Esophagus squamous epithelium (tissue), 5 donors: Measurements from ENCODE around the gene GSTM5. TPM values are rescaled to one million over a fixed set of nuclear protein-coding genes. Genes with fewer than 3 reads are reported as not detected.
A peak's percentile ranks its signal among the peaks of the same experiment; 100 is the strongest.
"Not testable (repeated sequence)": the region's sequence is repeated elsewhere in the genome, so short reads cannot be mapped to it uniquely, and the experiment has no call there.

Experiments used
- DNase-seq: peaks from one replicate; lab custom pipeline; 2025; lab: John Stamatoyannopoulos, UW
- H3K27ac ChIP-seq, 4 donors: fragments of 200-600 bp; sonication (generic); one replicate each; pipeline ENCODE4 v1.5.1; 2016 to 2019; ENCODE audit warnings: mild to moderate bottlenecking in 1 of 4
- H3K27me3 ChIP-seq, 4 donors: fragments of 200-600 bp; sonication (generic); 1 replicate in 3 of 4; 2 replicates in 1 of 4; pipeline versions ENCODE4 v1.5.1 to v1.6.0; 2017 to 2021; ENCODE audit warnings: antibody characterized with exemption in 1 of 4
- H3K36me3 ChIP-seq, 3 donors: fragments of 200-600 bp; sonication (generic); one replicate each; pipeline ENCODE4 v1.5.1; 2016 to 2019
- H3K4me1 ChIP-seq, 3 donors: fragments of 200-600 bp; sonication (generic); one replicate each; pipeline ENCODE4 v1.5.1; 2017 to 2019
- H3K4me3 ChIP-seq, 4 donors: fragments of 200-600 bp; sonication (generic); 1 replicate in 3 of 4; 2 replicates in 1 of 4; pipeline ENCODE4 v1.5.1; 2016 to 2019; ENCODE audit warnings: mild to moderate bottlenecking in 2 of 4, moderate library complexity in 1 of 4
- H3K9me3 ChIP-seq, 3 donors: fragments of 200-600 bp; sonication (generic); one replicate each; pipeline ENCODE4 v1.5.1; 2016 to 2019
- CTCF ChIP-seq, 6 experiments: fragments of 450-650 bp in 4 of 6; fragments of 200-600 bp in 2 of 6; sonication (generic) in 2 of 6; IDR thresholded peaks; one replicate each; pipeline ENCODE4 v1.5.1; 2016 to 2019; ENCODE audit warnings: antibody characterized with exemption in 6 of 6, mild to moderate bottlenecking in 4 of 6, moderate library complexity in 4 of 6
- POLR2A ChIP-seq, 4 donors: fragments of 450-650 bp; IDR thresholded peaks; one replicate each; pipeline ENCODE4 v1.6.1; 2017; ENCODE audit warnings: antibody characterized with exemption in 4 of 4, mild to moderate bottlenecking in 4 of 4, moderate library complexity in 3 of 4
- WGBS, 2 donors: methylation state at CpG; one replicate each; pipeline ENCODE4 v1.1.5; 2018; 5-methylcytosine and 5-hydroxymethylcytosine counted together
- intact Hi-C: fragments of 100-400 bp; cut with DNase I; formaldehyde crosslinking; loops from one replicate; pipeline ENCODE4 v1.15.0; 2022
- total RNA-seq, 4 donors: library from RNA; depleted of rRNA; stranded (reverse); fragments of >200 nt; gene quantifications; one replicate each; pipeline ENCODE4 v1.1.0, GENCODE V29; 2016
- donor health status: DM: yes; HTN: yes; CAD: no.

The GSTM5 gene
- total RNA-seq, 4 donors from 2014 or later, result 2.2 to 4.6 TPM; not detected in 2

GRCh38 chr1:109704173-109704572 lies 7.9 kb upstream of the GSTM5 start:
- WGBS, 2 donors, result 71 to 83% methylated on average over 8 of the region's 8 CpGs
- DNase-seq, result no peak

GRCh38 chr1:109705411-109705810 lies 6.6 kb upstream of the GSTM5 start:
- intact Hi-C loops, result no loop called here
- DNase-seq, result no peak
- H3K9me3 ChIP-seq, result peaks cover 0 to 26% (median 0%) of the 10 kb centered on the region in 3 donors
- no peaks in the 10 kb centered on the region for H3K4me1 ChIP-seq
- 79 to 83% methylated on average over 4 of the region's 4 CpGs for WGBS, 2 donors
- H3K36me3 ChIP-seq, result no peaks in the 10 kb centered on the region
- no peak overlapping the region for H3K27ac ChIP-seq
- TF ChIP-seq POLR2A (IDR thresholded peaks at IDR 0.05), result no peak
- TF ChIP-seq CTCF (IDR thresholded peaks at IDR 0.05), result no peak
- no peaks in the 10 kb centered on the region for H3K27me3 ChIP-seq
- H3K4me3 ChIP-seq, result no peak overlapping the region

More at GRCh38 chr1:109704173-109704572, 7.9 kb upstream of the GSTM5 start:
- Histone ChIP-seq H3K4me1 (no peaks in the 10 kb centered on the region), H3K36me3 (no peaks in the 10 kb centered on the region), H3K27ac (no peak overlapping the region), H3K4me3 (no peak overlapping the region), H3K9me3 (peaks cover 0 to 23% (median 0%) of the 10 kb centered on the region in 3 donors), H3K27me3 (no peaks in the 10 kb centered on the region)
- intact Hi-C loops, result no loop called here
- TF ChIP-seq POLR2A (IDR thresholded peaks at IDR 0.05), result no peak
- TF ChIP-seq CTCF (IDR thresholded peaks at IDR 0.05), result no peak

- H3K36me3 ChIP-seq, H3K27me3 ChIP-seq, intact Hi-C loops, H3K4me1 ChIP-seq, DNase-seq, H3K4me3 ChIP-seq, H3K27ac ChIP-seq: not testable (repeated sequence)
- peaks cover 0 to 16% (median 0%) of the 10 kb centered on the region in 3 donors for H3K9me3 ChIP-seq
- WGBS, 2 donors, result 67 to 75% methylated on average over 4 of the region's 4 CpGs
These were observed 3.1 kb upstream of the GSTM5 start for GRCh38 chr1:109708949-109709348.

- H3K4me3 ChIP-seq, intact Hi-C loops, H3K36me3 ChIP-seq, DNase-seq, H3K27ac ChIP-seq, H3K27me3 ChIP-seq, H3K4me1 ChIP-seq: not testable (repeated sequence)
- peaks cover 0 to 16% (median 0%) of the 10 kb centered on the region in 3 donors for H3K9me3 ChIP-seq
These were observed 2.2 kb upstream of the GSTM5 start for GRCh38 chr1:109709822-109710221.

GRCh38 chr1:109712321-109712864 lies 342 bp downstream of the GSTM5 start:
- intact Hi-C loops, result no loop called here

More at GRCh38 chr1:109712321-109712864, 342 bp downstream of the GSTM5 start:
- DNase-seq, result no peak
- peaks cover 0 to 16% (median 0%) of the 10 kb centered on the region in 3 donors for H3K9me3 ChIP-seq
- no peaks in the 10 kb centered on the region for H3K36me3 ChIP-seq
- TF ChIP-seq CTCF (IDR thresholded peaks at IDR 0.05) (no peak), POLR2A (IDR thresholded peaks at IDR 0.05) (no peak)
- no peaks in the 10 kb centered on the region for H3K27me3 ChIP-seq
- H3K4me3 ChIP-seq, result peak overlapping the region in 3 of 4 donors; percentile 29 to 60 (median 37)
- peak overlapping the region in 1 of 4 donors; percentile 9 for H3K27ac ChIP-seq
- WGBS, 2 donors, result no CpG with 5 or more reads among the region's 22 CpGs
- peaks cover 10 to 30% (median 25%) of the 10 kb centered on the region in 3 donors for H3K4me1 ChIP-seq
